ENCODE results near the gene NMD3. TPM values are rescaled to one million over a fixed set of nuclear protein-coding genes. Genes with fewer than 3 reads are reported as not detected.

Gene NMD3
- total RNA-seq, 4 donors from 2014 or later = 22.9 to 36.5 (median 29.4) TPM

- Histone ChIP-seq H3K27me3 (no peaks in the 10 kb centered on the region), H3K4me1 (no peaks in the 10 kb centered on the region), H3K27ac (no peak overlapping the region), H3K9me3 (no peaks in the 10 kb centered on the region), H3K4me3 (no peak overlapping the region), H3K36me3 (no peaks in the 10 kb centered on the region)
- no peak for TF ChIP-seq CTCF (IDR thresholded peaks at IDR 0.05)
- no peak for TF ChIP-seq POLR2A (IDR thresholded peaks at IDR 0.05)
- no peak for DNase-seq
These were observed 8.8 kb upstream of the NMD3 start for GRCh38 chr3:161212171-161212771.

- no peak overlapping the region for H3K4me3 ChIP-seq
- no peaks in the 10 kb centered on the region for H3K4me1 ChIP-seq
- no peak for TF ChIP-seq CTCF (IDR thresholded peaks at IDR 0.05)
- no peak for TF ChIP-seq POLR2A (IDR thresholded peaks at IDR 0.05)
- no peaks in the 10 kb centered on the region for H3K9me3 ChIP-seq
- DNase-seq = no peak
- H3K36me3 ChIP-seq = no peaks in the 10 kb centered on the region
- H3K27me3 ChIP-seq = no peaks in the 10 kb centered on the region
- H3K27ac ChIP-seq = no peak overlapping the region
These were observed 8.2 kb upstream of the NMD3 start for GRCh38 chr3:161212906-161213305.

GRCh38 chr3:161213644-161214043 lies 7.5 kb upstream of the NMD3 start:
- Histone ChIP-seq H3K9me3 (no peaks in the 10 kb centered on the region), H3K4me1 (no peaks in the 10 kb centered on the region), H3K27ac (no peak overlapping the region), H3K4me3 (no peak overlapping the region), H3K36me3 (no peaks in the 10 kb centered on the region), H3K27me3 (no peaks in the 10 kb centered on the region)
- DNase-seq = no peak
- TF ChIP-seq POLR2A (IDR thresholded peaks at IDR 0.05) (no peak), CTCF (IDR thresholded peaks at IDR 0.05) (no peak)

GRCh38 chr3:161215185-161215584 lies 5.9 kb upstream of the NMD3 start:
- no peaks in the 10 kb centered on the region for H3K36me3 ChIP-seq
- H3K9me3 ChIP-seq = no peaks in the 10 kb centered on the region
- no peak overlapping the region for H3K27ac ChIP-seq
- no peak for TF ChIP-seq POLR2A (IDR thresholded peaks at IDR 0.05)
- no peak for TF ChIP-seq CTCF (IDR thresholded peaks at IDR 0.05)
- peak in 1 of 3 donors; percentile 63 for DNase-seq
- H3K27me3 ChIP-seq = no peaks in the 10 kb centered on the region
- no peaks in the 10 kb centered on the region for H3K4me1 ChIP-seq
- H3K4me3 ChIP-seq = no peak overlapping the region

- DNase-seq = peak in 1 of 3 donors; percentile 77
- H3K4me3 ChIP-seq = no peak overlapping the region
- no peaks in the 10 kb centered on the region for H3K27me3 ChIP-seq
- no peaks in the 10 kb centered on the region for H3K9me3 ChIP-seq
- TF ChIP-seq POLR2A (IDR thresholded peaks at IDR 0.05) (no peak), CTCF (IDR thresholded peaks at IDR 0.05) (no peak)
- H3K36me3 ChIP-seq = no peaks in the 10 kb centered on the region
- no peak overlapping the region for H3K27ac ChIP-seq
- H3K4me1 ChIP-seq = peaks cover 0 to 4% (median under 1%) of the 10 kb centered on the region in 4 donors
These were observed 3.6 kb upstream of the NMD3 start for GRCh38 chr3:161217496-161217895.

- no peak overlapping the region for H3K4me3 ChIP-seq
- no peaks in the 10 kb centered on the region for H3K27me3 ChIP-seq
- no peaks in the 10 kb centered on the region for H3K36me3 ChIP-seq
- peaks cover 0 to 24% (median 3%) of the 10 kb centered on the region in 4 donors for H3K4me1 ChIP-seq
- DNase-seq = no peak
- no peak for TF ChIP-seq CTCF (IDR thresholded peaks at IDR 0.05)
- no peak for TF ChIP-seq POLR2A (IDR thresholded peaks at IDR 0.05)
- H3K9me3 ChIP-seq = no peaks in the 10 kb centered on the region
- no peak overlapping the region for H3K27ac ChIP-seq
These were observed 1.6 kb upstream of the NMD3 start for GRCh38 chr3:161219495-161219894.

Data from Peyer's patch (tissue), 4 donors.